ENCODE data around the gene MYO5A. TPM values are rescaled to one million over a fixed set of nuclear protein-coding genes. Genes with fewer than 3 reads are reported as not detected.

Gene MYO5A
- total RNA-seq, 4 donors from 2014 or later: 10.9 to 151 (median 17.0) TPM

- Histone ChIP-seq H3K27ac (peak overlapping the region in 1 of 4 donors; percentile 83), H3K27me3 (peaks cover 59% of the 10 kb centered on the region), H3K4me3 (peak overlapping the region in 2 of 4 donors; percentile 57 to 65), H3K4me1 (peaks cover 0 to 20% (median 14%) of the 10 kb centered on the region in 4 donors), H3K9me3 (no peaks in the 10 kb centered on the region), H3K36me3 (no peaks in the 10 kb centered on the region)
- intact Hi-C loops (cut with DNase I; ENCODE audit: low total_unique reads): no loop called here
- 40% methylated on average over 2 to 11 of the region's 11 CpGs for WGBS, 2 donors (ENCODE audit: low coverage in 1 of 2)
- no peak for TF ChIP-seq POLR2AphosphoS5 (IDR thresholded peaks at IDR 0.05)
- TF ChIP-seq CTCF (IDR thresholded peaks at IDR 0.05): no peak
- no peak for TF ChIP-seq POLR2A (IDR thresholded peaks at IDR 0.05)
- no peak for TF ChIP-seq EP300 (IDR thresholded peaks at IDR 0.05; ENCODE audit: low read depth)
- no peak for DNase-seq
- in situ Hi-C loops (cut with MboI; ENCODE audit: low pct_ligation_motif_present in 1 of 4, low pct_unique_long_range_greater_than_20kb in 1 of 4, low sequenced_read_pairs in 3 of 4): no loop called here
Measured at GRCh38 chr15:52529940-52530339, 1.3 kb upstream of the MYO5A start.

GRCh38 chr15:52529341-52529924 is 753 bp upstream of the MYO5A start:
- peak overlapping the region; percentile 24 to 65 (median 56) for H3K4me3 ChIP-seq
- DNase-seq: peak; percentile 20
- peaks cover 54% of the 10 kb centered on the region for H3K27me3 ChIP-seq
- WGBS, 2 donors (ENCODE audit: low coverage in 1 of 2): 9% methylated on average over 16 of the region's 28 CpGs; no CpG with 5 or more reads in 1 of the 2 donors
- in situ Hi-C loops (cut with MboI; ENCODE audit: low pct_ligation_motif_present in 1 of 4, low pct_unique_long_range_greater_than_20kb in 1 of 4, low sequenced_read_pairs in 3 of 4) (no loop called here), intact Hi-C loops (cut with DNase I; ENCODE audit: low total_unique reads) (no loop called here)
- peaks cover 0 to 20% (median 14%) of the 10 kb centered on the region in 4 donors for H3K4me1 ChIP-seq
- no peak for TF ChIP-seq CTCF (IDR thresholded peaks at IDR 0.05)
- no peak for TF ChIP-seq POLR2AphosphoS5 (IDR thresholded peaks at IDR 0.05)
- no peak for TF ChIP-seq EP300 (IDR thresholded peaks at IDR 0.05; ENCODE audit: low read depth)
- no peak for TF ChIP-seq POLR2A (IDR thresholded peaks at IDR 0.05)
- no peaks in the 10 kb centered on the region for H3K36me3 ChIP-seq
- H3K27ac ChIP-seq: peak overlapping the region; percentile 77 to 86 (median 82)
- H3K9me3 ChIP-seq: no peaks in the 10 kb centered on the region

GRCh38 chr15:52527911-52528563 is 643 bp downstream of the MYO5A start:
- Histone ChIP-seq H3K27ac (peak overlapping the region; percentile 77 to 86 (median 82)), H3K9me3 (no peaks in the 10 kb centered on the region), H3K36me3 (no peaks in the 10 kb centered on the region), H3K27me3 (peaks cover 45% of the 10 kb centered on the region), H3K4me1 (peaks cover 0 to 20% (median 14%) of the 10 kb centered on the region in 4 donors), H3K4me3 (peak overlapping the region; percentile 54 to 70 (median 61))
- WGBS, 2 donors (ENCODE audit: low coverage in 1 of 2): 10 to 60% methylated on average over 1 to 16 of the region's 32 CpGs
- no peak for TF ChIP-seq EP300 (IDR thresholded peaks at IDR 0.05; ENCODE audit: low read depth)
- TF ChIP-seq POLR2A (IDR thresholded peaks at IDR 0.05): no peak
- TF ChIP-seq POLR2AphosphoS5 (IDR thresholded peaks at IDR 0.05): no peak
- TF ChIP-seq CTCF (IDR thresholded peaks at IDR 0.05): no peak
- intact Hi-C loops (cut with DNase I; ENCODE audit: low total_unique reads) (no loop called here), in situ Hi-C loops (cut with MboI; ENCODE audit: low pct_ligation_motif_present in 1 of 4, low pct_unique_long_range_greater_than_20kb in 1 of 4, low sequenced_read_pairs in 3 of 4) (no loop called here)
- peak; percentile 27 for DNase-seq

GRCh38 chr15:52527196-52527910 is 1.3 kb downstream of the MYO5A start:
- Histone ChIP-seq H3K9me3 (no peaks in the 10 kb centered on the region), H3K27me3 (peaks cover 40% of the 10 kb centered on the region), H3K27ac (peak overlapping the region in 1 of 4 donors; percentile 77), H3K4me3 (peak overlapping the region in 3 of 4 donors; percentile 54 to 65 (median 57)), H3K4me1 (peaks cover 0 to 20% (median 14%) of the 10 kb centered on the region in 4 donors), H3K36me3 (no peaks in the 10 kb centered on the region)
- intact Hi-C loops (cut with DNase I; ENCODE audit: low total_unique reads) (no loop called here), in situ Hi-C loops (cut with MboI; ENCODE audit: low pct_ligation_motif_present in 1 of 4, low pct_unique_long_range_greater_than_20kb in 1 of 4, low sequenced_read_pairs in 3 of 4) (no loop called here)
- WGBS, 2 donors (ENCODE audit: low coverage in 1 of 2): 73 to 89% methylated on average over 7 of the region's 7 CpGs
- TF ChIP-seq POLR2AphosphoS5 (IDR thresholded peaks at IDR 0.05) (no peak), CTCF (IDR thresholded peaks at IDR 0.05) (no peak)
- no peak for DNase-seq

Data from transverse colon (tissue), 4 donors.